HG02970 (cell line): ENCODE data around the gene SLFNL1.

Experiments used
- ATAC-seq: cut with Tn5 transposase; IDR thresholded peaks from one replicate; pipeline ENCODE4 v1.9.1; 2021; ENCODE audit warnings: mild to moderate bottlenecking, moderate library complexity, moderate number of reproducible peaks; ENCODE audit not compliant: unreplicated experiment, low FRiP score

The SLFNL1 gene

DNA sequence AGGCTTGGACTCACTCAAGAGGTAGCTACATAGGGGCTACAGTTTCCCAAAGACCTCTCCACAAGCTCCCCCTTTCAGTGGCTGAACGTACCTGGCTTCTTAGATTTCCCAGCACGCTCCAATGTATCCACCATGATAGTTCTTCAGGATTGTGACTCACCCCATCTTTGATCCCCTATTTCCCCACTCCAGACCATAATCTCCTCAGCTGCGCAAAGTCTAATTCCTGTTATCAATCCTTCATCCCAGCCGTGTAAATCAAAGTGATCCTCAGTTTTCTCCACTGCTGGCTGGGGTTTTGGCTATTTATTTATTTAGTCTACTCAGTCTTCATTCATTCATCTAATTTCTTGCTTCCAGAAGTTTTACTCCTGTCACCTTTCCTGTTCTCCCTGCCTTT, 55.1 kb downstream of the SLFNL1 start:
- no peak for ATAC-seq
